ENCODE data around the gene PTH2. TPM values are rescaled to one million over a fixed set of nuclear protein-coding genes. Genes with fewer than 3 reads are reported as not detected.

The PTH2 gene
- total and polyA plus RNA-seq, 10 donors = not detected

DNA sequence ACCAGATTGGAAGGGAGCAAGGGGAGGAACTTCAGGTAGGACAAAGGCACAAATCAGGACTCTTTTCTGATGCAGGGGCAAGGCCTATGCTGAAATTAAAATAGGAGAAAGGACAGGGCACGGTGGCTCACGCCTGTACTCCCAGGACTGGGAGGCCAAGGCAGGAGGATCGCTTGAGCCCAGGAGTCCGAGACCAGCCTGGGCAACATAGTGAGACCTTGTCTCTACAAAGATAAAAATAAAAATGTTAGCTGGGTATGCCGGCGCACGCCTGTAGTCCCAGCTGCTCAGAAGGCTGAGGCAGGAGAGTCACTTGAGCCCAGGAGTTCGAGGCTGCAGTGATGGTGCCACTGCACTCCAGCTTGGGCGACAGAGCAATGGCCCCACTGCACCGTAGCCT, 12.4 kb upstream of the PTH2 start:
- no peak for TF ChIP-seq POLR2AphosphoS5 (IDR thresholded peaks at IDR 0.05)
- TF ChIP-seq, protein P1, sequence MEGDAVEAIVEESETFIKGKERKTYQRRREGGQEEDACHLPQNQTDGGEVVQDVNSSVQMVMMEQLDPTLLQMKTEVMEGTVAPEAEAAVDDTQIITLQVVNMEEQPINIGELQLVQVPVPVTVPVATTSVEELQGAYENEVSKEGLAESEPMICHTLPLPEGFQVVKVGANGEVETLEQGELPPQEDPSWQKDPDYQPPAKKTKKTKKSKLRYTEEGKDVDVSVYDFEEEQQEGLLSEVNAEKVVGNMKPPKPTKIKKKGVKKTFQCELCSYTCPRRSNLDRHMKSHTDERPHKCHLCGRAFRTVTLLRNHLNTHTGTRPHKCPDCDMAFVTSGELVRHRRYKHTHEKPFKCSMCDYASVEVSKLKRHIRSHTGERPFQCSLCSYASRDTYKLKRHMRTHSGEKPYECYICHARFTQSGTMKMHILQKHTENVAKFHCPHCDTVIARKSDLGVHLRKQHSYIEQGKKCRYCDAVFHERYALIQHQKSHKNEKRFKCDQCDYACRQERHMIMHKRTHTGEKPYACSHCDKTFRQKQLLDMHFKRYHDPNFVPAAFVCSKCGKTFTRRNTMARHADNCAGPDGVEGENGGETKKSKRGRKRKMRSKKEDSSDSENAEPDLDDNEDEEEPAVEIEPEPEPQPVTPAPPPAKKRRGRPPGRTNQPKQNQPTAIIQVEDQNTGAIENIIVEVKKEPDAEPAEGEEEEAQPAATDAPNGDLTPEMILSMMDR (IDR thresholded peaks at IDR 0.05 in 8 of 11, conservative IDR thresholded peaks at IDR 0.05 in 3 of 11) = no peak
- no peak for TF ChIP-seq POLR2A (IDR thresholded peaks at IDR 0.05)

DNA sequence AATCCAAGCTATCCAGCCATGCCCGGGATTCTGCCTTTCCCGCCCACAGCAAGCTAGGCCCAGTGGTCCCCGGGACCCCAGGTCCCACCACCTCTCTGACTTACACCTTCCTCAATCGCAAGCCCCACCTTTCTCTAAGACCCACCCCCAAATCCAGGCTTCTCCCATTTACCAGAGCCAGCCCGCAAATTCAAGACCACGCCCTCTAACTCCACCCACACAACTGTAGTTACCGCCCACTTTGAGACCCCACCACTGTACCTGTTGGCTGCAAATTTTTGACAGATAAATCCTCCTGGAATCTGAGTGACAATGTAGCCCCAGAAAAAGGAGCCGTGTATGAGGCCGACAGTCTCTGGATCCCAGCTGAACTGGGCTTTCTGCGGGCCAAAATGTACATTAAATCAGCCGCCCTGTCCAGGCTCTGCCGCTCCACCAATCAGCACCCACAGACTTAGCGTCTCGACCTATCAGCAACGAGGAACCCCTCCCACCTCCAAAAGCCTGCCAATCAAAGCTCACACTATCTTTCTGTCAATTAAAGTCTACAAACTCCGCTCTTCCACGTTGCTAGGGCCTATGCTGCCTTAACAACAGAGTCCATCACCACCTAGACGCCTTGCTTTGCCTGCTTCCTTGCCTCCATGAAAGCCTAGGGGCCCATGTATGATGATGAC, 11.8 kb upstream of the PTH2 start:
- DNase-seq = no peak
- Histone ChIP-seq H3K27ac (no peak overlapping the region), H3K4me3 (no peak overlapping the region), H3K4me1 (peaks cover 0 to 29% (median 16%) of the 10 kb centered on the region in 6 donors), H3K27me3 (replicated peaks in 1 of 7) (peaks cover 13 to 100% (median 97%) of the 10 kb centered on the region in 7 donors), H3K9me3 (no peaks in the 10 kb centered on the region), H3K36me3 (no peaks in the 10 kb centered on the region)
- TF ChIP-seq POLR2AphosphoS5 (IDR thresholded peaks at IDR 0.05) (no peak), POLR2A (IDR thresholded peaks at IDR 0.05) (no peak)
- TF ChIP-seq, protein P1 (IDR thresholded peaks at IDR 0.05 in 8 of 11, conservative IDR thresholded peaks at IDR 0.05 in 3 of 11) = no peak
- intact Hi-C loops (cut with DNase I; ENCODE audit: low total_unique reads) = no loop called here
- 87 to 92% (median 90%) methylated on average over 18 of the region's 18 CpGs for WGBS, 5 donors

More for the DNA sequence above, 12.4 kb upstream of the PTH2 start:
- no peaks in the 10 kb centered on the region for H3K9me3 ChIP-seq
- H3K4me1 ChIP-seq = peaks cover 0 to 29% (median 16%) of the 10 kb centered on the region in 6 donors
- 84 to 91% (median 90%) methylated on average over 10 of the region's 10 CpGs for WGBS, 5 donors
- intact Hi-C loops (cut with DNase I; ENCODE audit: low total_unique reads) = no loop called here
- no peaks in the 10 kb centered on the region for H3K36me3 ChIP-seq
- DNase-seq = no peak
- H3K4me3 ChIP-seq = no peak overlapping the region
- H3K27ac ChIP-seq = no peak overlapping the region
- H3K27me3 ChIP-seq (replicated peaks in 1 of 7) = peaks cover 13 to 100% (median 97%) of the 10 kb centered on the region in 7 donors

DNA sequence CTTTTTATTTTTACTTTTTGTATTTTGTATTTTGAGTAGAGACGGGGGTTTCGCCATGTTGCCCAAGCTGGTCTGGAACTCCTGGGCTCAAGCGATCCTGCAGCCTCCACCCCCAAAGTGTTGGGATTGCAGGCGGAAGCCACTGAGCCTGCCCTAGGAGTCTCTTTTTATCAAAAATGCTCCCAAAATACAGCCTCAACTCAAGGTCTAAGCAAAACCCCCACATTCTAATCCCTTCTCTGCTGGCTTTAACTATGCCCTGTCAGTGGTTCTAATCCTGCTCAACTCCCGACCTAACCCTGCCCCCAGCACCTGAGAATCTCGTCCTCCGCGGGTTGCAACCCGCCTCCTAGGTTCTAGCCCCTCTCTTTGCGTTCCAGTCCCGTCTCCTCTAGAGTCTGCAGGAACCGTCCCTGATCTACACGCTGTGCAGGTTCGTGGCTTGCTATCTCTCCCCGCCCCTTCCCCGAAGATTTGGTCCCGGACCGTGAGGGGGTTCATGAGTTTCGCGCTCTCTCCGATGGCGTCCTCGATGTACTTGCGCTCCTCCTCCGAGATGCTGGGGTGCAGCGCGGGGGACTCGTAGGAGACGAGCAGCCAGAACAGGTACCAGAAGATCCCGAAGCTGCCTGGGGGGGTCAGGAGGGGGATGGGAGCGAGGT, 10.1 kb upstream of the PTH2 start:
- H3K4me1 ChIP-seq = peaks cover under 1 to 34% (median 19%) of the 10 kb centered on the region in 6 donors
- H3K27me3 ChIP-seq (replicated peaks in 1 of 7) = peaks cover 9 to 100% (median 95%) of the 10 kb centered on the region in 7 donors
- H3K9me3 ChIP-seq = no peaks in the 10 kb centered on the region
- no peak for TF ChIP-seq POLR2AphosphoS5 (IDR thresholded peaks at IDR 0.05)
- no peak for TF ChIP-seq POLR2A (IDR thresholded peaks at IDR 0.05)
- TF ChIP-seq, protein P1 (IDR thresholded peaks at IDR 0.05 in 8 of 11, conservative IDR thresholded peaks at IDR 0.05 in 3 of 11) = no peak
- no peak overlapping the region for H3K4me3 ChIP-seq
- intact Hi-C loops (cut with DNase I; ENCODE audit: low total_unique reads) = no loop called here
- H3K27ac ChIP-seq = no peak overlapping the region
- no peaks in the 10 kb centered on the region for H3K36me3 ChIP-seq
- DNase-seq = no peak
- 14 to 28% (median 16%) methylated on average over 29 to 31 of the region's 31 CpGs for WGBS, 5 donors
